A549 treated with Hydrocortisone at 1 μM for 4 hours (cell line): Measurements from ENCODE around the gene ZNF397. TPM values are rescaled to one million over a fixed set of nuclear protein-coding genes. Genes with fewer than 3 reads are reported as not detected.

Experiments
- total RNA-seq: library from RNA; stranded (reverse); fragments of 200-300 nt; extraction: Qiagen RNA extraction; gene quantifications from 5 replicates; pipeline ENCODE4 v1.2.3, GENCODE V29; 2022

ZNF397 gene
- 2.9 to 6.0 TPM (median 4.3 TPM) in 5 replicates for total RNA-seq

GRCh38 chr18:35240664-35241447 lies at the start of gene ZNF397:
Gene ZNF397, plus strand, starts transcription at chr18:35241034. Its CDS starts 1,437 bp downstream, at chr18:35242471.

GRCh38 chr18:35290094-35290735 lies 49.4 kb downstream of the ZNF397 start, which contains the start of gene ZSCAN30:
Gene ZSCAN30, minus strand, starts transcription at chr18:35290229. Its CDS starts 25,877 bp downstream, at chr18:35264352.

Other genes with a start within 250 kb of the ZNF397 start
- 10.4 to 13.7 TPM (median 11.5 TPM) in 5 replicates for gene MAPRE2, start 199.6 kb upstream of the ZNF397 start, total RNA-seq
- 0.54 to 0.99 TPM (median 0.86 TPM) in 5 replicates for gene ZSCAN30, start 49.2 kb downstream of the ZNF397 start, total RNA-seq
- 9.9 to 14.6 TPM (median 11.7 TPM) in 5 replicates for gene ZNF24, start 103.4 kb downstream of the ZNF397 start, total RNA-seq
- 0.66 to 0.88 TPM (median 0.78 TPM) in 5 replicates for gene ZNF396, start 136.3 kb downstream of the ZNF397 start, total RNA-seq